T-helper 1 cell treated with Interleukin-12 subunit alpha and Interleukin-12 subunit beta and Interleukin-4 antibody, amounts not matched to agents 30 μg/mL and 1 μg/mL, for 36 hours (primary cell): Measurements from ENCODE around the gene PRKCI.
"Not testable (repeated sequence)": the region's sequence is repeated elsewhere in the genome, so short reads cannot be mapped to it uniquely, and the experiment has no call there.

Experiments used
- H3K27ac Mint-ChIP-seq: one replicate; pipeline ENCODE4 v1.8.0; 2021; ENCODE audit warnings: mild to moderate bottlenecking, mixed read lengths
- H3K27me3 Mint-ChIP-seq: one replicate; pipeline ENCODE4 v1.8.0; 2021; ENCODE audit warnings: low read depth, mixed read lengths
- H3K36me3 Mint-ChIP-seq: one replicate; pipeline ENCODE4 v1.8.0; 2021; ENCODE audit warnings: low read depth, mixed read lengths
- H3K4me1 Mint-ChIP-seq: one replicate; pipeline ENCODE4 v1.8.0; 2021; ENCODE audit warnings: low read depth, mixed read lengths
- H3K4me3 Mint-ChIP-seq: one replicate; pipeline ENCODE4 v1.8.0; 2021; ENCODE audit warnings: mild to moderate bottlenecking, moderate library complexity, mixed read lengths
- H3K9me3 Mint-ChIP-seq: one replicate; pipeline ENCODE4 v1.8.0; 2021; ENCODE audit warnings: mixed read lengths

Gene PRKCI

GRCh38 chr3:170205302-170205701 is 16.9 kb upstream of the PRKCI start:
- Mint-ChIP-seq H3K9me3 (no peaks in the 10 kb centered on the region), H3K4me3 (no peak overlapping the region), H3K36me3 (no peaks in the 10 kb centered on the region), H3K27ac (no peak overlapping the region), H3K27me3 (peaks cover 7% of the 10 kb centered on the region), H3K4me1 (no peaks in the 10 kb centered on the region)

- not testable (repeated sequence) for H3K4me1 Mint-ChIP-seq, H3K9me3 Mint-ChIP-seq, H3K36me3 Mint-ChIP-seq, H3K4me3 Mint-ChIP-seq, H3K27me3 Mint-ChIP-seq, H3K27ac Mint-ChIP-seq
These were observed 16.0 kb upstream of the PRKCI start for GRCh38 chr3:170206164-170206762.

- H3K36me3 Mint-ChIP-seq: no peaks in the 10 kb centered on the region
- no peak overlapping the region for H3K4me3 Mint-ChIP-seq
- H3K27ac Mint-ChIP-seq: no peak overlapping the region
- H3K9me3 Mint-ChIP-seq: no peaks in the 10 kb centered on the region
- peaks cover 11% of the 10 kb centered on the region for H3K27me3 Mint-ChIP-seq
- no peaks in the 10 kb centered on the region for H3K4me1 Mint-ChIP-seq
These were observed 14.5 kb upstream of the PRKCI start for GRCh38 chr3:170207717-170208116.

GRCh38 chr3:170211668-170212067 is 10.6 kb upstream of the PRKCI start:
- Mint-ChIP-seq H3K4me3 (no peak overlapping the region), H3K27me3 (peaks cover 12% of the 10 kb centered on the region), H3K36me3 (no peaks in the 10 kb centered on the region), H3K27ac (no peak overlapping the region), H3K9me3 (peaks cover under 1% of the 10 kb centered on the region), H3K4me1 (no peaks in the 10 kb centered on the region)

- Mint-ChIP-seq H3K4me3 (no peak overlapping the region), H3K4me1 (peaks cover 22% of the 10 kb centered on the region), H3K27me3 (peaks cover 5% of the 10 kb centered on the region), H3K36me3 (no peaks in the 10 kb centered on the region), H3K27ac (no peak overlapping the region), H3K9me3 (peaks cover 4% of the 10 kb centered on the region)
These were observed 2.4 kb upstream of the PRKCI start for GRCh38 chr3:170219850-170220249.

GRCh38 chr3:170220871-170221270 is 1.4 kb upstream of the PRKCI start:
- no peaks in the 10 kb centered on the region for H3K27me3 Mint-ChIP-seq
- peaks cover 4% of the 10 kb centered on the region for H3K9me3 Mint-ChIP-seq
- no peaks in the 10 kb centered on the region for H3K36me3 Mint-ChIP-seq
- peaks cover 25% of the 10 kb centered on the region for H3K4me1 Mint-ChIP-seq
- no peak overlapping the region for H3K27ac Mint-ChIP-seq
- H3K4me3 Mint-ChIP-seq: peak overlapping the region; percentile 50

GRCh38 chr3:170222647-170223541 is 670 bp downstream of the PRKCI start:
- Mint-ChIP-seq H3K4me3 (peak overlapping the region; percentile 94), H3K9me3 (no peaks in the 10 kb centered on the region), H3K27me3 (no peaks in the 10 kb centered on the region), H3K36me3 (no peaks in the 10 kb centered on the region), H3K27ac (peak overlapping the region; percentile 87), H3K4me1 (peaks cover 25% of the 10 kb centered on the region)

GRCh38 chr3:170225166-170225565 is 2.9 kb downstream of the PRKCI start:
- H3K27ac Mint-ChIP-seq: no peak overlapping the region
- H3K9me3 Mint-ChIP-seq: no peaks in the 10 kb centered on the region
- no peaks in the 10 kb centered on the region for H3K36me3 Mint-ChIP-seq
- H3K4me1 Mint-ChIP-seq: peaks cover 25% of the 10 kb centered on the region
- H3K4me3 Mint-ChIP-seq: no peak overlapping the region
- no peaks in the 10 kb centered on the region for H3K27me3 Mint-ChIP-seq

- H3K36me3 Mint-ChIP-seq: peaks cover 2% of the 10 kb centered on the region
- H3K4me1 Mint-ChIP-seq: peaks cover 22% of the 10 kb centered on the region
- H3K27me3 Mint-ChIP-seq: no peaks in the 10 kb centered on the region
- H3K9me3 Mint-ChIP-seq: no peaks in the 10 kb centered on the region
- H3K4me3 Mint-ChIP-seq: no peak overlapping the region
- no peak overlapping the region for H3K27ac Mint-ChIP-seq
These were observed 4.3 kb downstream of the PRKCI start for GRCh38 chr3:170226426-170226960.

- no peaks in the 10 kb centered on the region for H3K27me3 Mint-ChIP-seq
- H3K4me3 Mint-ChIP-seq: no peak overlapping the region
- H3K9me3 Mint-ChIP-seq: no peaks in the 10 kb centered on the region
- peaks cover 2% of the 10 kb centered on the region for H3K36me3 Mint-ChIP-seq
- H3K27ac Mint-ChIP-seq: no peak overlapping the region
- H3K4me1 Mint-ChIP-seq: peaks cover 16% of the 10 kb centered on the region
These were observed 6.0 kb downstream of the PRKCI start for GRCh38 chr3:170228093-170228766.

- no peaks in the 10 kb centered on the region for H3K27me3 Mint-ChIP-seq
- H3K9me3 Mint-ChIP-seq: no peaks in the 10 kb centered on the region
- peaks cover 2% of the 10 kb centered on the region for H3K4me1 Mint-ChIP-seq
- peaks cover 9% of the 10 kb centered on the region for H3K36me3 Mint-ChIP-seq
- H3K4me3 Mint-ChIP-seq: no peak overlapping the region
- H3K27ac Mint-ChIP-seq: no peak overlapping the region
These were observed 10.0 kb downstream of the PRKCI start for GRCh38 chr3:170232266-170232665.

- Mint-ChIP-seq H3K9me3 (no peaks in the 10 kb centered on the region), H3K36me3 (peaks cover 9% of the 10 kb centered on the region), H3K4me3 (no peak overlapping the region), H3K27me3 (no peaks in the 10 kb centered on the region), H3K4me1 (peaks cover 2% of the 10 kb centered on the region), H3K27ac (no peak overlapping the region)
These were observed 11.3 kb downstream of the PRKCI start for GRCh38 chr3:170233530-170233929.

- Mint-ChIP-seq H3K4me1 (no peaks in the 10 kb centered on the region), H3K36me3 (peaks cover 15% of the 10 kb centered on the region), H3K9me3 (no peaks in the 10 kb centered on the region), H3K27ac (no peak overlapping the region), H3K27me3 (no peaks in the 10 kb centered on the region), H3K4me3 (no peak overlapping the region)
These were observed 17.9 kb downstream of the PRKCI start for GRCh38 chr3:170240142-170240541.

GRCh38 chr3:170240671-170241070 is 18.4 kb downstream of the PRKCI start:
- H3K36me3 Mint-ChIP-seq: peaks cover 13% of the 10 kb centered on the region

More at GRCh38 chr3:170240671-170241070, 18.4 kb downstream of the PRKCI start:
- Mint-ChIP-seq H3K9me3 (no peaks in the 10 kb centered on the region), H3K27me3 (no peaks in the 10 kb centered on the region), H3K4me3 (no peak overlapping the region), H3K4me1 (no peaks in the 10 kb centered on the region), H3K27ac (no peak overlapping the region)
